ENCODE results near the gene PJA1.

PJA1 gene

DNA sequence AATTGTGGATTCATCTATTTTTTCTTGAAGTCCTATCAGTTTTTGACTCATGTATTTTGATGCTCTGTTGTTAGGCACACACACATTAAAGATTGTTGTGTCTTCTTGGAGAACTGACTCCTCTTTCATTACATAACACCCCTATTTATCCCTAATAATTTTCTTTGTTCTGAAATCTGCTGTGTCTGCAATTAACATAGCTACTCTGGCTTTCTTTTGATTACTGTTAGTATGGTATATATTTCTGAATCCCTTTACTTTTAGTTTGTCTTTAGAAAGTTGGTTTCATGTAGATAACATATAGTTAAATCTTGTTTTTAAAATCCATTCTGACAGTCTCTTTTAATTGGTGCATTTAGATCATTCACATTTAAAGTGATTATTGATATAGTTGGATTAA lies 5.1 kb upstream of the PJA1 start:
- DNase-seq (ENCODE audit: low spot score): no peak

DNA sequence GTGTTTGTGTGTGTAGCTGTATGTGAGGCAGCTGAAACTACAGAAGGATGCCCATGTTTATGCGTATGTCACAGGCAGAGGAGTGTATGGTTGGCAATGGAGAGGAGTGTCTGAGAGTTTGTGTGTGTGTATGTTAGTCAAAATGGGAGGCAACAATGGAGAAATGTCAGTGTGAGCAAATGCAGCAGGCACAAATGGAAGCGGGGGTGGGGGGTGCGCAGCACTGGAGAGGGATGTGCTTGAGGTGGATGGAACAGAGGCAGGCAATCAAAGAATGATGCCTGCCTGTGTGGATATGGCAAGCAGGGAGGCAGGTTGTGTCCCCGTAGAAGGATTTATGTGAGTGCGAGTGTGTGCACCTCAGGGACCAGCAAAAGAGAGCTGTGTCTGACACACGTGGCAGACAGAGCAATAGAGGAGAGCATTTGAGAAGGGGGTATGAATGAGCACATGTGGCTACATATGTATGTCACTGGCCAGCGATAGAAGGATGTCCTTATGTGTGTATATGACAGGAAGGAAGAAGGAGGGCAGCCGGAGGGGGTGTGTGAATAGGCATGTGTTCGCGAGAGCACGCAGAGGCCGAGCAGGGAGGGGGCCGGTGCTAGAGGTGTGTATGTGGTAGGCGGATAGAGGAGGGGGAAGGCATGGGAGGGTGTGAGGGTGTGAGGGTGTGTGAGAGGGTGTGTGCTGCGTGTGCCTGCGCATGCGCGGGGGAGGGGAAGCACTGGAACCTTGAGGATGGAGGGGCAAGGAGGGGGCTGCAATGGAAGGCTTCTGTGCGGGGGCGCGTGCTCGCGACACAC lies 1.1 kb downstream of the PJA1 start:
- DNase-seq (ENCODE audit: low spot score): peak; percentile 31

DNA sequence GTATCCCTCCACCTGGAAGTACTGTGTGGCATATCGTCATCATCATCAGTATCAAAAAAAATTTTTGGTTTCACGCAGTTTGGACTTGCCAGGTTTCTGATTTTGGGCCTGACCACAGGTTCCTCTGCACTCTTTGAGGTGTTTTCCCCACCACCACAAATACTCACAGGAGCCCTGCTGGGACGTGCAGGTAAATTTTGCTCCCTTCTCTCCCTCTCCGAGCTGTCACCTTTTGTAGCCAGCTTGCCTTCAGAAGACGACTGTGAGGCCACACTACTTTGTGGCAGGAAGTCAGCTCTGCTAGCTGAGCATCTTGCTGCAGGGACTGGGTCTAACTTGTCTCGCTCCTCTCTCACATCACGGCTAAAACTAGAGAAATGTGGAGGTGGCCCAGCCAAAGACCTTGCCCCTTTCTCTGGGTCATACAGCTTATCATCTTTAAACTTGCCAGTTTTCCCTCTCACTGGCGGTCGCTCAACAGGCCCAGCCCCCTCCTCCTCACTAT lies 2.8 kb downstream of the PJA1 start:
- DNase-seq (ENCODE audit: low spot score): no peak

DNA sequence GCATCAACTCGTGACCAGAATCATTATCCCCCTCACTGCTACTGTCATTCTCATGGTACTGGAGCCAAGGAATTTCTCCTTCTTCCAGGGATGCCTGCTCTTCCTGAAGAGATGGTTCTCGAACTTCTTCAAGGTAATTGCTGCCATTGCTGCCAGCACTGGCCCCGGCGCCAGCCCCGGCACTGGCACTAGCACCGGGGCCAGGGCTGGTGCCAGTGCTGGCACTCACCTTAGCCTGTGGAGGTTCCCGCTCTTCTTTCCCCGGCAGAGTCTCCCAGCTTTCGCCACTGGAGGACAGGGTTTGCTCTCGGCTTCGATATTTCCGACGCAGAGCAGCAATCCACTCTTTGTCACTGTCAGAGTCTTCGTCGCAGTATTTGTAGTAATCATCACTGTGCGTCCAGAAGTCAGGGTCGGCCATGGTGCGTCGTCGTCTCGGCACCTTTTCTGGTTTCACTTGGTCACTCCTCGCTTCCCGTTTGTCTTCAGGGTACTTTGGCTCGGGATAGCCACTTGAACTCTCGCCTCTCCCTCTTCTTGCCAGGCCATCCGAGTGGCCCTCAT lies 3.4 kb downstream of the PJA1 start:
- DNase-seq (ENCODE audit: low spot score): no peak

DNA sequence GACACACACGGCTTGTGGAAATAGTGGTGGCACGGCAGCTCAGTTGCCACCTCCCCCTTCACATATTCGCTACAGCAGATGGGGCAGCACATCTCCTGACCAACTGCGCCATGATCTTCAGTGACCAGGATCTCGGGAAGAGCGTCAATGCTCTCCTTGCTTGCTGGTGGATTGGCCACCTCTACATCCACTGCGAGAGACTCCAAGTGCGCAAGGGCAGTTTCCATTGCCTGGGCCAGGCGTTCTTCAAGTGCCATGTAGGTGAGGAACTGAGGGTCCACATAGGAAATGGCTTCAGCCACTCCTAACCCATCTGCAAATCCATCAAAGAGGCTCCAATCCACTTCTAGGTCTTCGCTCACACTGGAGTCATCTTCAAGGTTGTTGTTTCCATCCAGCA lies 3.9 kb downstream of the PJA1 start:
- DNase-seq (ENCODE audit: low spot score): no peak

DNA sequence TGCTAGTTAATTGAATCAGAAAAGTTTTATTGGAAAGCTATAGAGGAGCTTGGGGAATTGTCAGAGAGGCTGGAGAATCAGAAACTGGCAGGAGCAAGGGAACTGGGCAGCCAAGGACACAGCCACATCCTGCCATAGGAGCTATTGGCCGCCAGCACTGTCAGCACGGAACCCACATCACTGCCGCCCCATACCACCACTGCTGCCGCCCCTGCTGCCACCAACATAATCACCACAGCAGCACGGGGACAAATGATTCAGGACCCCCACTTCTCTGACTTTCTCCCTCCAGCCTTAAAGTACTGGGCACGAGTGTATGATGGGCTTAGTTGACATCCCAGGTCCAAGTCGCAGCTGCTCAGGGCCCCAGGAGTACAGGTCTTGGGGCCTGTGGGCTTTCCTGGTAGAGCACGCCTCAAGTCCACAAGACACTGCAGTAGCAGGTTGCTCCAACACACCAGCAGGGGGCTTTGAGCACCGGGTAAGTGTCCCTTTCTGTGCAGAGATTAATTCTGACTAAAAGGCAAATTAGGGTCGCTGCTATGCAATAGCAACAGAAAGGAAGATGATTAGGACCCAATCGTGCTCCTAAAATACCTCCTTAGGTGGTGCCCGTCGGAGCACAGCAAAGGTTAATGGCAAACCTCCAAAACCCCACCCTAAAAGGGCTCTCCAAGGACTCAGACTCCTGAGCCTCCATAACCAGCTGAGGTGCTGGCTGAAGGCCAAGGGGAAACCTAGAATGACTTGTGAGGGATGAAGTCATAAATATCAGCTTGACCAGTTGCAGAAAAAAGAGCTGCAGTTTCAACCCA lies 6.9 kb downstream of the PJA1 start:
- DNase-seq (ENCODE audit: low spot score): peak; percentile 40

DNA sequence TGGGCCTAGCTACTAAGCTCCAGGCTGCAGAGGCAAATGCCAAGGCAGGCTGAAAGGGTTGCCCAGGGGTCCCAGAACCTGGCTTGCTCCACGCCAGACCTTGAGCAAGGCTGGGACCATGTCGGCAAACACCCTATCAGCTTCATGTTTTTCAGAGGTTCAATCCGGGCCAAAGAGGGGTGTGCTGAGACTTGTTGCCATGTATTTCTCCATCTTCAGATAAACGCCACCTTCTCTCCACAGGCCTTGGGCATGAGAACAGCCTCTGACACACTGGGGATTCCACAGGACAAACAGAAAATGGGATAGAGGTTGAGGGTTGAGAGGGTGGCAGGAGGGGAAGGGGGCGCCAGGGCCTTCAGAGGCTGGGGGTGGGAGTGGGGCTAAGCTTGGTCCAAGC lies 8.6 kb downstream of the PJA1 start:
- DNase-seq (ENCODE audit: low spot score): no peak

DNA sequence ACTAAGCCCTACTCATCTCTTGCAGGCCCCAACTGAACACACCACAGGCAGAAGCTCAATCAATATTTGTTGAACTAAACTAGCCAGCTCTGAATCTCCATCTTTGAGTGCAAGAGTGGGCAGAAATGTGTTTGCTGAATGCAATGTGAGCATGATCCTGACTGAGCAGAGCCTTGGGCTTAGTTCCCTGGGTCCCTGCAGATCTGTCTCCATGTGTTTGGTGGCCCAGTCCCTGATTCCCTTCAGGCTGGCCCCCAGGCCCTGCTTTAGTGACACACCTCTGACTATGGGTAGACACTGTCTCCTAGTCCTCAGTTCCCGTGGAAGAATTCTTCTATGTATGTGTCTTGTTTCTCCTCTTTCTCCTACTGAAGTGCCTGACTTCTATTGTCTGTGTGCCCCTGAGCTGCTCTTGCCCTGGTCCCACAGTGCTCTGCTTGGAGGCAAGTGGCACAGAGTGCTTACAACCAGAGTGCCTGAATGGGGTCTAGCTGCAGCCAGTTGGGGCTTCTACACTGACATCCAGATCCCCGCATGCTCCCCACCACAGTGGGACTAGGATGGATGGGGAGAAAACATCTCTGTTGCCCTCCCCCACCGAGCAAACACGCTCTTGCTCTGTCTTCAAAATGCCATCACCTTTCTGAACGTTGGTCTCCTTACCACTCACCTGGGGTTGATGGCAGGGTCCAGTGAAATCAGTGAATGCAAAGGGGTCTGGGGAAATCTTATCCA lies 9.3 kb downstream of the PJA1 start:
- DNase-seq (ENCODE audit: low spot score): no peak

DNA sequence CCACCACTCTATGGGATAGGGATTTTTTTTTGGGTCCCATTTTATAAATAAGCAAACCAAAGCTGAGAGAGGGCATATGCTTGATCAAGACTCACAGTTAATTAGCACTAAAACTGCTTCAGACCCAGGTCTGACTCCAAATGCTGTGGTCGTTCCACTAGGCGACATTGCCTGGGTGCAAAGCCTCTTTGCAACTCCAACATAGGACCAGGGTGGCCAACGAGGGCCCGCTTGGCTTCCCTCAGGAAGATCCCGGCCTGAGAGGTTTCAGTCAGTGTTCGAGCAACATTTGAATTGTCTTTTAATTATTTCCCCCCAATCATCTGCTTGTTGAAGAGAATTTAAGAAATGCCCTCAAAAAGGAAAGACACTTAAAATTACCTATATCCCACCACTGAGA lies 11.2 kb downstream of the PJA1 start:
- DNase-seq (ENCODE audit: low spot score): no peak

DNA sequence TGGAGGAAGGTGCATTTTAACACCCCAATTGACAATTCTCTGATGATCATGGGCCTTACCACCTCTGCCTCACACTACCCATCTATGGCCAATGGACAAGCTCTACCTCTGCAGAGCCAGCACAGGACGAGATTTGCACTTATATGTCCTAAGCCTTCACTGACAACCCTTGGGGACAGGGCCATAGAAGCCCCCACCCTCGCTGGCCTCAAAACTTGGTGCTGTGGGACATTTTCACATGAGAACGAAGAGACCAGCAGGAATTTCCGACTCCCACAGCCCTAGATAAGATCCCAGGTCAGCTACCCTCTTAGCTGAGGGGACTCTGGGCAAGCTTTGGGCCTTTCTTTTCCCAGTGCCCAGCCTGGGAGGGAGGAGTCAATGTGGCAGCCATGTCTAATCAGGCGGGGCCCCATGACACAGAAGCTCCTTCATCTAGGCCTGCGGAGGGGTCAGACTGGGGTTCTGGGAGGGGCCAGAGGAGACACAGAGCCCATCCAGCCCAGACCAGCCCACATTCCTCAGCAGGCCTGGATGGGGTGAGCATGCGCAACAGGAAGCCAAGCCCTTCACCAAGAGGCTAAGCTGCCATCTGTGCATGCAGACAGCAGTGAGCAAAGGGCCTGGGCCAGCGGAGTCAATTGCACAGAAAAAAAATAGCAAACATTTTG lies 12.1 kb downstream of the PJA1 start:
- DNase-seq (ENCODE audit: low spot score): peak; percentile 51

DNA sequence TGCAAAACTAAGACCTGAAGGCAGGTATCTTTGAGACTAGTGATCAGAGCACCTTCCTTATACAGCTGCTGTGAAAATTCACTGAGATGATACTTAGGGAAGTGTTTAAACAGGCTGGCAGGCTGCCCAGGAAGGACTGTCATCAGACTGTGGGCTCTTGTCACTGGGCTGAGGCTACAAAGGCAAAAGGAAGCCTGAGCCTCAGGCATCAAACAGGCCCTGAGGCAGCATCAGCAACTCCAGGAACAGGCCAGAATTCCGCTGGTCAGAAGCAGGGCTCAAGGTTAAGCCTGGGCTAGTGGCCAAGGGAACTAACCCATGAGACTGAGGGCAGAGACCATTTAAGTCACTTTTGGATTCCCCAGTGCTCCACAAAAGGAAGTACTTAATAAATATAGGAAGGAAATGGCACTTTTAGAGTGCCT lies 12.8 kb downstream of the PJA1 start:
- peak; percentile 44 for DNase-seq (ENCODE audit: low spot score)

DNA sequence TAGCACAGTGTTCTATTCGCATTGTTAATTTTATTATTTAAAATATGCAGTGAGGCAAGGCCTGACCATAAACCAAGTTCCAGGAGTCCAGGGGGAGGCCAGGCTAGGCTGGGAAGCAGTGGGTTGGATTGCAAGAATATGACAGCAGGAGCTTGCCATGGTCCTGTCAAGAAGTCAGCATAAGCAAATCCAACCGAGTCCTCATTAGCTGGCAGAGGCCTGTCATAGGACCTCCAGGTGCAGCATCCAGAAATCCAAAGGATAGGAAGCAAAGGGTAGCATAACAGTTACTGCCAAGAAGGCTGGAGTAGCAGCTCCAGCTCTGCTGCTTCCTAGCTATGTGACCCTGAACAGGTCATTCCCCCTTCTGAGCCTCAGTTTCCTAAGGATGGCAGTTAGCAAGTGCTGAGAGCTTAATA lies 13.4 kb downstream of the PJA1 start:
- DNase-seq (ENCODE audit: low spot score): no peak

DNA sequence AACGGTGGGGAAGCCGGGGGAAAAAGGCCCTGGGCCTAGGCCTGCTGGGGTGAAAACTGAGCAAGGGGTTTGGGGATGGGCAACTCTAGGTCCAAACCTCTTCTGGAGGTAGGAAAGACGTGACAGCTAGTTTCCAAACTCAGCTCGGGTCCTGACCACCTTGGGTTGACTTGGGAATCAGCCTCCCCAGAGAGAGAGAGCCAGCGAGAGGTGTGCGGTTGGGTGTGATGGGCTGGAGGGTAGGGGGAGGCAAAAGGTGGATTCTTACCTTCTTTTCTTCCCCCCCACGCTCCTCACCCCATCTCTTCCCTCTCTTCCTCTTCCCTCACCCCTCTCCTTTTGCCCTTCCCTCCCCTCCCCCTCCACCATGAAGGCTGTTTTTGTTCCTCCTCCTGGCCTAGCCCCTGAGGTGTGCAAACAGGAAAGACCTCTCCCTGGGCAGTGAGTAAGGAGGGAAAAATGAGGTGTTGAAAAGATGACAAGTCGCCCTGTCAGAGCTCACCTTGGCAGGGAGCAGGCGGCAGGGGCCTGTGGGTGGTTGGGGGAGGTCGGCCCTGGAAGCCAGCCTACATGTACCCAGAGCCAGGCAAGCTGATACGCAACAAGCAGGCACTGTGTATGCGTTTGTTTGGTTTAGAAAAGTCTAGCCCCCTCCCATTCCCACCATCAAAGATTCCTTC lies 14.8 kb downstream of the PJA1 start:
- DNase-seq (ENCODE audit: low spot score): no peak

DNA sequence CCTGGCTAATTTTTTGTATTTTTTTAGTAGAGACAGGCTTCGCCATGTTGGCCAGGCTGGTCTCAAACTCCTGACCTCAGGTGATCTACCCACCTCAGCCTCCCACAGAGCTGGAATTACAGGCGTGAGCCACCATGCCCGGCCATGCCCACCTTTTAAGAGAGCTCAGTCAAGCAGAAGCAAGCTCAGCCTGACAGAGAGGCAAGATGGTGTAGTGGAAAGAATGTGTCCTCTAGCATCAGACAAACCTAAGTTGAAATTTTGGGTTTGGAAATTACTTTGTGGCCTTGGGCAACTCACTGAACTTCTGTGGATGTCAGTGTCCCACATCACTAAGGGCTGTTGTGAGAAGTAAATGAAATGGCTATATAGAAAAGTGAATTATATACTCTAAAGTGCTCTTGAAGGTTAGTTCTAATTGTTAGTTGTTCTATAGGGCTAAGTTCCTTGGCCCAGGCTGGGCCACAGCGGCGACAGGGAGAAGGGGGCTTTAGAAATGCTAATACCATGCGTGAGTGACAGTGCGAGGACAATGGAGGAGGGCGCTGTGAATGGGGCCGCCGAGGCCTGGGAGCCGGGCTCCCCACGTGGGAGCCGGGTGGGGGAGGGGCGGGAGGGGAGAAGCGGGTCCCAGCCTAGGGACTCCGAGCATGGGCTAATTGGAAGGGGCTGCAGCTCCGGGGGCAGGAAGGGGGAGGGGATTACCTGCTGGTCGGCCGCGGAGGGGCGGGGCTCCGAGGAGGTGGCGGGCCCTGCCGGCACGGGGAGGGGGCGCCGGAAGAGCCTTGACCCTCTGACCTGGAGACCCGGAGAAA lies 15.6 kb downstream of the PJA1 start:
- no peak for DNase-seq (ENCODE audit: low spot score)

DNA sequence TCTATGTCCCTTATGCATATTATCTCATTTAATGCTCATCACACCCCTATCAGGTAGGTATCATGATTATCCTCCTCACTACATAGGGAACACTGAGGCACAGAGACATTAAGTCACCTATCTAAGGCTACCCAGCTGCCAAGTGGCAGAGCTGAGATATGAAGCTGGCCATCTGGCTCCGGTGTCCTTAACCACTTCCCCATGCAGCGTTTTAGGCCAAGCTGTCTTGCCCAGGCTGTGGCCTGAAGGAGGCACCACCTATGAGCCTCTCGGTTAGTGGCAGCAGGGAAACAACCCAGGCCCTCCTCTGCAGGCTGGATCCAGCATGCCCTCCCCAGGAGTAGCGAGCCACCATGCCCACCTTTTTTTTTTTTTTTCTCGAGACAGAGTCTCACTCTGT lies 16.3 kb downstream of the PJA1 start:
- DNase-seq (ENCODE audit: low spot score): no peak

DNA sequence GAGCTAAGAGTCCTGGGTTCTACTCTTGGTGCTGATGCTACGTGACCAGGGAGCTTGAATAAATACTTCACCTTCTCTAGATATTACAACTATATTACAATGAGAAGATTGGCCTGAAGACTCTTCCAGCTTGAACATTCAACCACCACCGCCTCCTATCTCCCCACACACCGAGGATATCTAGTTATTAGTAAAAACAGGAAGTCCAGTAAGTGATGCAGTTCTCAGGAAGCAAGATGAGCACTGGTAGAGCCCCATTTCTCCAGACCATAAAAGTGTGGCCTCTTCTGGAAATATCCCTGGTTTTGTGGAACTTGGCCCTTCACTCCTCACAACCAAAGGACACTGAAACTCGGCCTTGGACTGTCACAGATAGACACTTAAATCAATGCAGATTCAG lies 18.5 kb downstream of the PJA1 start:
- DNase-seq (ENCODE audit: low spot score): no peak

DNA sequence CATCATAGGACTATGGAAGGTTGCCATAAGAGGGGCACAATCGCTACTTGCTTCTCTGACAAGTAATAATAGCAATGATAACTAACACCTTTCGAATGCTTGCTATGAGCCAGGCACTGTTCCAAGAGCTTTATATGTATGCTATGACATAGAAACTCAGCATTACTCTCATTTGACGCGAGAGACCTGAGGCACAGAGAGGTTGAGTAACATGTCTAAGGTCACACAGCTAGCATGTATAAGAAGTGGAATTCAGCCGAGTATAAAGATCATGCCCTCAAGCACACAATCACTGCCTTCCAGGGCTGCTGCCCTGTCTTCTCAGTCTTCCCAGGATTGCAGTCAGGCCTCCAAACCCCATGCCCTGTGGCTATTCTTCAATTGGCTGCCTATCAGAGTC lies 19.5 kb downstream of the PJA1 start:
- no peak for DNase-seq (ENCODE audit: low spot score)

DNA sequence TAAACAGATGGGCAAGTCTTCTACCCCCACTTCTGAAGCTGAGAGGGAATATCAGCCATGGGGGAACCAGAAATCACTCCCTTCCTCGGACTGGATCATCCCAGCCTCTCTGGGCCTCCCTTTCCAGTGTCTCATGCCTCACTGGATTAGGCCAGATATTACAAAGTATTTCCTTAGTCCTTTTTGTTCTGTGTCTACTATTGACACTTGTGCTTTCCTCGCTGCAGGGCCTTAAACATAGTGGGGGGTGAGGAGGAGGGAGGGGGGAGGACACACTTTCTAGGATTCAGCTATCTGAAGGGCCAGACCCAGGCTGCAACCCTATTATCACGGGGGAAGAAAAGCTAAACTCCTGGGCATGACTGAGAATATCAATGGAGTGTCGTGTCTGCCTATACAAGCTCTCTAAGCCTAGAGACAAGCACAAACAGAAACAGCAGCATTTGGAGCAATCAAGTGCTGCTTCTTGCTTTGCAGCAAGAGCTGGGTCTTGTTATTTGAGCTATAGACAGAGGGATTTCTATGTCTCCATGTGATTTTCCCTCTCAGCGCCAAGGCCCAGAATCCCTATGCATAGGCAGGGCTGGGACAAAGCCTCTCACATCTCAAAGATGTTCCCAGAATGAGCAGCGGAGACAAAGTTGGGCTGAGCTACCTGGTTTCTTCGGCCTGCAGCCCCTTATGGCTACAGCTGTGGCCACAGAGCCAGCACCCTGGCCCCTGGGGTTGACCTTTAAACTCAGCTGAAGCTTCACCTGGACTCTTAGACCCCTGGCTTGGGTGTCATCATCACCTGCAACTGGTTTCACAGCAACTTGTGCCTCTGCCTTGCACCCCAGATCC lies 20.2 kb downstream of the PJA1 start:
- no peak for DNase-seq (ENCODE audit: low spot score)

DNA sequence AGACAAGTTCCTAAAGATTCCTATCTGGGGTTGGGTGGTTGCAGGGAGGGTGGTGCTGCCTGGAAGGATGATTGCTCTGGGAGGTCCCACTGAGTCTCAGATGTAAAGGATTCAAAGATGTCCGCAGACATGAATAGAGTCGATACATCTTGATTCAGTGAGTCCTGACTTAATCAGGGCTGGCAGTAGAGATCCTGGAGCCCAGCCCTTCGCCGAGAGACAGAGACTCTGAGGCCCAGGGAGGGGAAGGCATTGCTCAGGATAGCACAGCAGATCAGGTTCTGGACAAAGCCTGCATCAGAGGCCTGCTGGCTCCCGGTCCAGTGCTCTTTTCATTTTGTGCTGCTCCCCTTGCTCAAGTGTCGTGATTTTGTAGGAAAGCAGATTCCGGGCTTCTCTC lies 21.7 kb downstream of the PJA1 start:
- no peak for DNase-seq (ENCODE audit: low spot score)
